GM21381 (cell line): ENCODE measurements around the gene SLC19A1.

Experiments
- ATAC-seq: cut with Tn5 transposase; IDR thresholded peaks from one replicate; pipeline ENCODE4 v1.9.1; 2021; ENCODE audit warnings: mild to moderate bottlenecking, moderate library complexity; ENCODE audit not compliant: unreplicated experiment

SLC19A1 gene

DNA sequence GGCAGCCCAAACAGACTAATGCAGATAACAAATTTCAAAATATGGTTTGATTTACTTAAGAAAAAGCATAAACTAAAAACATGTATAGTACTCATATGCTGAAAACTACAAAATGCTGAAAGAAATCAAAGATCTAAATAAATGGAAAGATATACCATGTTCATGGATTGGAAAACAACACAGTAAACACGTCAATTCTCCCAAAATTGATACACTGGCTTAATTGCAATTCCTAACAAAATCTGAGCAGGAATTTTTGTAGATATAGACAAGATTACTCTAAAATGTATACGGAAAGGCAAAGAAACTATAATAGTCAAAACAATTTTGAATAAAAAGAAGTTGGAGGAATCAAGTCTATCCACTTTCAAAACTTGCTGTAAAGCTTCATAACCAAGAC, 21.0 kb downstream of the SLC19A1 start:
- no peak for ATAC-seq

DNA sequence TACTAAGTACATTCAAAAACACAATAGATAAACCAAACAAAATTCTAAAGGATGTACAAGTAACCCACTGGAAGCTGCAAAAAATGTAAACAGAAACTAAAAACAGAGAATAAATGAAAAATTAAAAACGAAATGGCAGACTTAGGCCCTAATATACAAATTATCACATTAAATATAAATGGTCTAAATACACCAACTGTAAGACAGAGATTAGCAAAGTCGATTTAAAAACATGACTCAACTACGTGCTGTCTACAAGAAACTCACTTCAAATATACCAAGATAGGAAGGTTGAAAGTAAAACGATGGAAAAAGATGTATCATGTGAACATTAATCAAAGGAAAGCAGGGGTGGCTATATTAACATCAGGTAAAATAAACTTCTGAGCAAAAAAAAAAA, 23.1 kb downstream of the SLC19A1 start:
- ATAC-seq = no peak

DNA sequence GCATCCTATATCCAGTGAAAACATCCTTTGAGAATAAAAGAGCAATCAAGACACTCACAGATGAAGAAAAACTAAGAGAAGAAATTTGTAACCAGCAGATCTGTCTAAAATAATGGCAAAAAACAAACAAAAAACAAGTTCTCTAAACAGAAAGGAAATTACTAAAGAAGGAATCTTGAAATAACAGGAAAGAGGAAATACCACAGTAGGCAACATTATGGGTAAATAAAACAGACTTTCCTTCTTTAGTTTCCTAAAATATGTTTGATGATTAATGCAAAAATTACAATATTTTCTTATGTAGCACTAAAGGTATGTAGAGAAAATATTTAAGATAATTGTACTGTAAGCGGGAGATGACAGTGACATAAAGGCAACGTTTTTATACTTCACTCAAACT, 23.5 kb downstream of the SLC19A1 start:
- no peak for ATAC-seq

DNA sequence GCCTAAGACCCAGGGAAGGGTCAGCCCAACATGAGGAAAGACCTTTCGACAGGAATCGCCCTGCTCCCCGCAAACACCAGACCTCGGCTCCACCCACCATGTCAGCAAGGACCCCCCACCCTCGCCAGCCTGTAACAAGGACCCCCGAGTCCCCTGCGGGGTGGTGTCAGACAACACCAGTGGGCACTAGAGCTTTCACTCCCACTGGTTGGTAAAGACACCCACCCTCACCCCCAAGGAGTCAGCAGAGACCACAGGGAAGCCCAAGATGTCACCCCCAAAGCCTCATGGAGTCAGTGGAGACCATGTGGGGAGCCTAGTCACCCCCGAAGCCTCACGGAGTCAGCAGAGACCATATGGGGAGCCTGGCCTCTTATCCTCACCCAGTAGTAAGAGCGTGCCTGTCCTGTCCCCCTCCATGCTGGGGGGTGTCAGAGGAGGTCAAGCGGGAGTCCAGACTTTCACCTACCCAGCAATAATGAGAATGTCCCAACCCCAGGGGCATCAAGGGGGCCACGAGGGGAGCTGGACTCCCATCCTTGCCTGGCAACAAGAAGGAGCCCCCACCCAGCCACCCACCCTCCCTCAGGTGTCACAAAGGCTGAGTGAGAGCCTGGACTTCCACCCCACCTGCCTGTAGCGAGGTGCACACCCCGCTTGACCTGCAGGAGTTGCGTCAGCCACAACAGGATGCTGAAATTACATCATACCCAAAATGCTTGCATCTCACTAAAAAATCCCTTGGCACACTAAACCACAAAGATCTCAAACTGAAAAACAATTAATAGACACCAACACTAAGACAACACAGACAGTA, 24.8 kb downstream of the SLC19A1 start:
- ATAC-seq = no peak

GRCh38 chr21:45516671-45517151, 25.5 kb downstream of the SLC19A1 start:
- ATAC-seq = no peak

DNA sequence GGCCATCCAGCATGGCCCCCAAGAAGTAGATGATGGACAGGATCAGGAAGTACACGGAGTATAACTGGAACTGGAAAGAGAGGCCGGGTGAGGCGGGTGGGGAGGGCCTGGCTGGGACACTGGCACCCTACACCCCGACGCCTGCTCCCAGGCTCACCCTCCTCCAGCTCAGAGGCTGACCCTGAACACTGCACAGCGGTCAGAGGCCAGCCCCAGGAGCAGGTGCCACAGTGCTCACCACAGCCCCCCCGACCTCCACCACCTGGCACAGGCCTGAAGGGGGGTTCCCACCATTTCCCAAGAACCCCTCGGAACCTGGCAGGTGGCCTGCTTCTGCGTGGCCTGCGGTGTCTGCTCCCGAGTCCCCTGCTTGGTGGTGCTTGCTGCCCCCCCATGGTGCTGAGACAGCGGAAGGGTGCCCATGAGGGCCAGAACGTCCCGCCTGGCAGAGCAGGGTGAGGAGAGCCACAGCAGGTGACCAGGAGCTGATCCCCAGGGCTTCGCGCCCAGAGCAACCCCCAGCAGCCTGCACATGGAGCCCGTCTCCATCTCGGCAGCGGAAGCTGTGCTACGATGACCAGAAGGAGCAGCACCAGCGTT, 26.1 kb downstream of the SLC19A1 start:
- no peak for ATAC-seq

DNA sequence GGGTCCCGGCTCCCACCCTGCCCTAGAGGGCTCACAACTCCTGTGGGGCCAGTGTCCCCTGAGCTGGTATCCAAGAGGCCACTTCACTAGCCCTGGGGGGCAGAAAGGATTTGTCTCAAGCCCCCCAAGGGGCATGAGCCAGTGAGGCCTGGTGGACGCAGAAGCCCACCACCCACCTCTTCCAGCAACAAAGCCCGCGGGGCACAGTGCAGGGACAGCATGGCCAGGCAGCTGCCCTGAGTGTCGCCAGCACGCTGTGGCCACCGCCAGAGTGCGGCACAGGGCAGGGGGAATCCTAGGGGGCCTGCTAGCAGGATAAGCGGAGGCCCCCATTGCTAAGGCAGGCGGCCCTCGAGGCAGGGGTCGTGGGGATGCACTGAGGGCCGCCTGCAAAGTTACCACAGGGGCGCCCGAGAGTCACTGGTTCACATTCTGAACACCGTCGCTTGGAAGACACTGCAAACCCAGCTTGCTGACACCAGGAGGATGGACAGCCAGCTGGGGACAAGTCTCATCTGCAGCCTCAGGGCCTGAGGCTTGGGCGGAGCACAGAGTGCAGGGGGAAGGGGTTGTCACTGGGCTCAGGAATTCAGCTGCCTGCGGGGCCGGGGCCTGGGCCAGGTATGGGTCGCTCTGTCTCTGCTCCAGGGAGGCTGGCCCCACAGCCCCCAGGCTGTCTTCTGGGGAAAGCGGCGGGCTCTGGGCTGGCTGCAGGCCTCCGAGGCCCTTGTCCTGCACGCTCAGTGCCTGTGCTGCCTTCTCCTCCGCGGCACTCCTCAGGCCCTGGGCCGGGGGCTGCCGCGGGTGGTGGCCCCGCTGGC, 26.8 kb downstream of the SLC19A1 start:
- no peak for ATAC-seq

GRCh38 chr21:45514311-45515021, 27.8 kb downstream of the SLC19A1 start:
- ATAC-seq = no peak

- ATAC-seq = no peak
Measured at GRCh38 chr21:45513741-45514310, 28.4 kb downstream of the SLC19A1 start.

GRCh38 chr21:45513003-45513717, 29.1 kb downstream of the SLC19A1 start:
- no peak for ATAC-seq

DNA sequence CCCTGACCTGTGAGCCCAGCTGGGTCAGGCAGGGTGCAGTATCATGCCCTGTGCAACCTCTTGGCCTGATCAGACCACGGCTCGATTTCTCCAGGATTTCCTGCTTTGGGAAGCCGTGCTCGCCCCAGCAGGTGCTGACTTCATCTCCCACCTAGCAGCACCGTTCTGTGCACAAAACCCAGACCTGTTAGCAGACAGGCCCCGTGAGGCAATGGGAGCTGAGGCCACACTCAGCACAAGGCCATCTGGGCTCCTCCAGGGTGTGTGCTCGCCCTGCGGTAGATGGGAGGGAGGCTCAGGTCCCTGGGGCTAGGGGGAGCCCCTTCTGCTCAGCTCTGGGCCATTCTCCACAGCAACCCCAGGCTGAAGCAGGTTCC, 29.6 kb downstream of the SLC19A1 start:
- no peak for ATAC-seq

DNA sequence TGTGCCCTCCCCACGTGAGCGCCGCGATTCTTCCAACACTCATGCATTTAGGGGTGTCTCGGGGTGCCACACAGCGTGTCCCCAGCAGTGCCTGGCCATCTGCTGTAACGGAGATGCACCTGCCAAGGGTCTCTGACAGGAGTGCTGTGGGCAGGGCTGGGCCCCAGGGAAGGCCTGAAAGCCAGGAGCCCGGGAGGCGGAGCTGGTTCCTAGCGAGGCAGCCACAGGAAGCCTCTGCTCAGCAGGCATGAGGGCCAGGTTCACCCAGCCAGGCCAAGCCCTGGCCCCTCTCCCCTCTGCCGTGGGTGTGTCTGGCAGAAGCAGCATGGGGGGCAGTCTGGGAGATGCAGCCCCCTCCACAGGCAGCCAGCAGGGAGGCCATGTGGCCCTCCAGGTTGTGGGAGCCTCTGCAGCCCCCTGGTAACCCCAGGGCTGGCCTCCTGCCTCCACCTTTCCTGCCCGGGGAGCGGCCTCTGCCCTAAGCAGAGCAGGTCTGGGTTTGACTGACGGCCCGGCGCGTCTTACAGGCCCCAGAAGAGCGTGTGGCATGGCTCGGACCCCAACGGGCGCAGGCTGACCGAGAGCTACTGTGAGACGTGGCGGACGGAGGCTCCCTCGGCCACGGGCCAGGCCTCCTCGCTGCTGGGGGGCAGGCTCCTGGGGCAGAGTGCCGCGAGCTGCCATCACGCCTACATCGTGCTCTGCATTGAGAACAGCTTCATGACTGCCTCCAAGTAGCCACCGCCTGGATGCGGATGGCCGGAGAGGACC, 30.4 kb downstream of the SLC19A1 start:
- no peak for ATAC-seq

DNA sequence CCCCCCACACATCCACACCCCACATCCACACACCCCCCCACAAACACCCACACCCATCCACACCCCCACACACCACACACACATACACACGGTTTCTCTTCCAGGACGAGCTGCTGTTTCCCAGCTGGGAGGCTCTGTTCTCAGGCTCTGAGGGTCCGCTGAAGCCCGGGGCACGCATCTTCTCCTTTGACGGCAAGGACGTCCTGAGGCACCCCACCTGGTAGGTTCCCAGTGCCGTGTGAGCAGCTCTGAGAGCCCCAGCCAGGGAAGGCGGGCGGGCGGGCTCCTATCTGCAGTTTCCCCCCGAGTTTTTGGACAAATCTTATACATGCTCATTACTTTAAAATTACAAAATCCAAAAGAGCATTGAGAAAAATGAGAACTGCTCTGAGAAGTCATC, 31.2 kb downstream of the SLC19A1 start:
- ATAC-seq = no peak

- no peak for ATAC-seq
Measured at GRCh38 chr21:45510466-45510955, 31.7 kb downstream of the SLC19A1 start.

GRCh38 chr21:45509566-45510465, 32.4 kb downstream of the SLC19A1 start:
- ATAC-seq = no peak

- ATAC-seq = no peak
Measured at GRCh38 chr21:45508607-45509565, 33.4 kb downstream of the SLC19A1 start.
